DOHH2 (cell line): ENCODE data around the gene C19orf47.

Experiments
- H3F3A ChIP-seq: fragments of 200-600 bp; sonication (generic), shearing (Covaris generic); 2 replicates; pipeline ENCODE4 v1.6.0; 2016; ENCODE audit warnings: antibody characterized with exemption, mild to moderate bottlenecking; ENCODE audit not compliant: control insufficient read depth, insufficient read depth
- H3K27ac ChIP-seq: fragments of 200-600 bp; sonication (generic); 2 replicates; pipeline ENCODE4 v1.5.1; 2014; ENCODE audit warnings: low read depth, mild to moderate bottlenecking, low read length, moderate library complexity
- H3K27me3 ChIP-seq: fragments of 200-600 bp; sonication (generic); 2 replicates; pipeline ENCODE4 v1.6.1; 2014; ENCODE audit warnings: mild to moderate bottlenecking, low read length, mixed read lengths; ENCODE audit not compliant: control insufficient read depth
- H3K36me3 ChIP-seq: fragments of 200-600 bp; sonication (generic); 2 replicates; pipeline ENCODE4 v1.6.1; 2014; ENCODE audit warnings: mild to moderate bottlenecking, low read length, moderate library complexity, mixed read lengths; ENCODE audit not compliant: control insufficient read depth
- H3K4me1 ChIP-seq: fragments of 200-600 bp; sonication (generic); 2 replicates; pipeline ENCODE4 v1.6.1; 2014; ENCODE audit warnings: mild to moderate bottlenecking, low read length, mixed read lengths; ENCODE audit not compliant: control insufficient read depth
- H3K4me2 ChIP-seq: fragments of 200-600 bp; sonication (generic); 2 replicates; pipeline ENCODE4 v1.6.0; 2014; ENCODE audit warnings: mild to moderate bottlenecking, low read length, moderate library complexity
- H3K4me3 ChIP-seq: fragments of 200-600 bp; sonication (generic); 2 replicates; pipeline ENCODE4 v1.5.1; 2014; ENCODE audit warnings: mild to moderate bottlenecking, low read length, mixed read lengths
- H3K79me2 ChIP-seq: fragments of 200-600 bp; sonication (generic); 2 replicates; pipeline ENCODE4 v1.6.1; 2014; ENCODE audit warnings: mild to moderate bottlenecking, low read length, mixed read lengths; ENCODE audit not compliant: control insufficient read depth
- H3K9me2 ChIP-seq: fragments of 200-600 bp; sonication (generic); replicated peaks from 2 replicates; pipeline ENCODE4 v1.6.1; 2014; ENCODE audit warnings: mild to moderate bottlenecking, low read length, mixed read lengths; ENCODE audit not compliant: control insufficient read depth
- H3K9me3 ChIP-seq: fragments of 200-600 bp; sonication (generic); 2 replicates; pipeline ENCODE4 v1.6.1; 2014; ENCODE audit warnings: antibody characterized with exemption, low read length, mixed read lengths; ENCODE audit not compliant: control insufficient read depth, insufficient read depth
- H4K20me1 ChIP-seq: fragments of 200-600 bp; sonication (generic); 2 replicates; pipeline ENCODE4 v1.6.0; 2014; ENCODE audit warnings: low read depth, mild to moderate bottlenecking, antibody characterized with exemption, low read length, moderate library complexity; ENCODE audit not compliant: control insufficient read depth, insufficient read depth
- CTCF ChIP-seq: fragments of 200-600 bp; sonication (generic); IDR thresholded peaks from one replicate; pipeline ENCODE4 v1.5.1; 2014; ENCODE audit warnings: antibody characterized with exemption, mild to moderate bottlenecking, low read depth, low read length; ENCODE audit not compliant: poor library complexity, severe bottlenecking
- EZH2phosphoT487 ChIP-seq: fragments of 200-600 bp; sonication (generic); IDR thresholded peaks from 2 replicates; pipeline ENCODE4 v1.6.1; 2017; ENCODE audit warnings: borderline replicate concordance, mild to moderate bottlenecking, antibody characterized with exemption, low read length, moderate library complexity, mixed read lengths

Gene C19orf47

DNA sequence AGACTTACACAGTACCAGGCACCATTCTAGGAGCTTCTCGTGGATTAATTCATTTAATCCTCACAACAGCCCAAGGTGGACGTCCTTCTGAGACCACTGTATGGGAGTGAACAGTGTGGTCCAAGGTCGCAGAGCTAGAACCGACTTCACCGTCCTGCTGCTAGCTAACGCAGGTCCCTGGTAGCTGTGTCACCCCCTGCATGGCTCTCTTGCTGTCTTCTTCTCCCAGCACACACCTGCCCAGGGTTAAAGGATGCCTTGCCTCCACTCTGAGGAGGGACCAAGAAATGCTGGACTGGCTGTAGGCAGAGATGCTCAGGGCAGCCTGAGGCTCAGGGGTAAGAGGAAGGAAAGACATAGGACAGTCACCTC is 66.0 kb downstream of the C19orf47 start:
- H4K20me1 ChIP-seq = peaks cover 14% of the 10 kb centered on the region; the same call in 1 of the 2 replicates
- peaks cover 10% of the 10 kb centered on the region for H3F3A ChIP-seq
- H3K4me2 ChIP-seq = peak overlapping the region; percentile 89
- no peak for TF ChIP-seq EZH2phosphoT487
- no peak for TF ChIP-seq CTCF
- H3K9me3 ChIP-seq = no peaks in the 10 kb centered on the region
- H3K9me2 ChIP-seq = no peaks in the 10 kb centered on the region
- peaks cover 56% of the 10 kb centered on the region for H3K4me1 ChIP-seq
- H3K27me3 ChIP-seq = no peaks in the 10 kb centered on the region
- no peak overlapping the region for H3K27ac ChIP-seq
- H3K36me3 ChIP-seq = peaks cover 31% of the 10 kb centered on the region
- peak overlapping the region; percentile 41; the same call in 1 of the 2 replicates for H3K4me3 ChIP-seq
- peaks cover 76% of the 10 kb centered on the region for H3K79me2 ChIP-seq

DNA sequence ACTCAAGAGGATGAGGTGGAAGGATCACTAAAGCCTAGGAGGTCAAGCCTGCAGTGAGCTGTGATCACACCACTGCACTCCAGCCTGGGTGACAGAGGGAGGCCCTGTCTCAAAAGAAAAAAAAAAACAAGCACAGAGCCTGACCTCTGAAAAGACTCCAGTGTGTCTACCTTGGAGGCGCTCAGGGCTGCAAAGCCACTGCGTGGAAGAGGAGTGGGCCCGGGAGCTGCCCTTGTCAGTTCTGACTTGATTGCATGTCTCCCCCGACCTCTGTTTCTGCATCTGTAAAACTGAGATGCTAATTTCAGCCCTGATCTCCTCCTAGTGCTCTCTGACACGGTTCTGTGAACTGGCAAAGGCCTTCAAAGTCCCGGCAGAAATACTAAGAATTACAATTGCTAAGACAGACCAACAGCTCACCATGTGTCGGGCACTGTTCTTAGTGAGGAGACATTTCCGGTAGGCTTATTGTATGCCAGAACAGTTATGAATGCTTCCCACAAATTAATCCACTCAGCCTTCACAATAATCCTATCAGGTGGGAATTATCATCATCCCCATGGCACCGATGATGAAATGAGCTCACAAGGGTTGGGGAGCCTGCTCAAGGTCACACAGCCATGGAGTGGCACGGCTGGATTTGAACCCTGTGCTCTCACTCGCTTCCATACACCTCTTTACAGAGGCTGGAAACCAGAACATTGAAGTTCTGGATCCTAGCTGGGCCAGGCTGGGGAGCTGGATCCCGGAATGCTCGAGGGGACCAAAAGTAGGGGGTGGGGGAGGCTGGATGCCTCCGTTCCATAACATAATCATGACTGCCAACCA is 66.6 kb downstream of the C19orf47 start:
- H3K27ac ChIP-seq = peak overlapping the region; percentile 32
- H3K36me3 ChIP-seq = peaks cover 31% of the 10 kb centered on the region
- H3K4me1 ChIP-seq = peaks cover 52% of the 10 kb centered on the region
- peaks cover 14% of the 10 kb centered on the region; the same call in 1 of the 2 replicates for H4K20me1 ChIP-seq
- peaks cover 82% of the 10 kb centered on the region for H3K79me2 ChIP-seq
- H3K4me2 ChIP-seq = peak overlapping the region; percentile 89
- H3F3A ChIP-seq = peaks cover 10% of the 10 kb centered on the region
- H3K9me3 ChIP-seq = no peaks in the 10 kb centered on the region
- no peaks in the 10 kb centered on the region for H3K27me3 ChIP-seq
- H3K9me2 ChIP-seq = no peaks in the 10 kb centered on the region
- H3K4me3 ChIP-seq = peak overlapping the region; percentile 41
- no peak for TF ChIP-seq CTCF
- TF ChIP-seq EZH2phosphoT487 = no peak

GRCh38 chr19:40280608-40281221 is 67.5 kb downstream of the C19orf47 start:
- H3K9me3 ChIP-seq = no peaks in the 10 kb centered on the region
- H3K9me2 ChIP-seq = no peaks in the 10 kb centered on the region
- no peak overlapping the region for H3K27ac ChIP-seq
- H3F3A ChIP-seq = peaks cover 2% of the 10 kb centered on the region
- TF ChIP-seq CTCF (no peak), EZH2phosphoT487 (no peak)
- H3K79me2 ChIP-seq = peaks cover 89% of the 10 kb centered on the region
- H3K27me3 ChIP-seq = no peaks in the 10 kb centered on the region
- peak overlapping the region; percentile 41 for H3K4me3 ChIP-seq
- peak overlapping the region; percentile 89 for H3K4me2 ChIP-seq
- peaks cover 14% of the 10 kb centered on the region; the same call in 1 of the 2 replicates for H4K20me1 ChIP-seq
- peaks cover 46% of the 10 kb centered on the region for H3K4me1 ChIP-seq
- H3K36me3 ChIP-seq = peaks cover 31% of the 10 kb centered on the region
